Ovary (tissue), 9 donors: ENCODE results near the gene USP25. TPM values are rescaled to one million over a fixed set of nuclear protein-coding genes. Genes with fewer than 3 reads are reported as not detected.

Source experiments
- DNase-seq, 5 donors: peaks; one replicate each; pipeline ENCODE4 v3.0.0-alpha.2; 2019 to 2020
- H3K27ac ChIP-seq, 2 donors: fragments of 200-600 bp; one replicate each; pipeline versions ENCODE4 v1.5.1 to v1.8.0; 2019 to 2022
- H3K27me3 ChIP-seq: fragments of 200-600 bp; one replicate; pipeline ENCODE4 v1.8.0; 2022
- H3K36me3 ChIP-seq: fragments of 200-600 bp; sonication (generic); one replicate; pipeline ENCODE4 v1.5.1; 2019
- H3K4me1 ChIP-seq: one replicate; pipeline ENCODE4 v1.8.1; 2013; ENCODE audit warnings: mild to moderate bottlenecking, moderate library complexity; ENCODE audit not compliant: insufficient read depth
- H3K4me3 ChIP-seq: fragments of 200-600 bp; sonication (generic); one replicate; pipeline ENCODE4 v1.5.1; 2017
- H3K9me3 ChIP-seq, 2 donors: fragments of 200-600 bp in 1 of 2; sonication (generic) in 1 of 2; one replicate each; pipeline versions ENCODE4 v1.5.1 to v1.8.1; 2013 to 2019; ENCODE audit warnings: mild to moderate bottlenecking in 1 of 2, moderate library complexity in 1 of 2
- CTCF ChIP-seq, 3 donors: fragments of 450-650 bp in 2 of 3; fragments of 200-600 bp in 1 of 3; IDR thresholded peaks; one replicate each; pipeline versions ENCODE4 v1.5.1 to v1.8.0; 2016 to 2022; ENCODE audit warnings: antibody characterized with exemption in 3 of 3, mild to moderate bottlenecking in 1 of 3
- EP300 ChIP-seq: sonication (generic); formaldehyde crosslinking; IDR thresholded peaks from one replicate; pipeline ENCODE4 v1.6.1; 2017; ENCODE audit warnings: antibody characterized with exemption
- POLR2A ChIP-seq: fragments of 450-650 bp; IDR thresholded peaks from one replicate; pipeline ENCODE4 v1.6.1; 2017; ENCODE audit warnings: antibody characterized with exemption, mild to moderate bottlenecking, moderate library complexity
- WGBS, 3 donors: extraction: QIAGEN DNeasy Blood & Tissue Kit in 1 of 3; methylation state at CpG; one replicate each; pipeline versions ENCODE4 v1.1.5 to v1.1.7; 2013 to 2017; 5-methylcytosine and 5-hydroxymethylcytosine counted together
- intact Hi-C, 4 donors: fragments of 100-400 bp; cut with DNase I; formaldehyde crosslinking; loops; one replicate each; pipeline versions ENCODE4 v1.11.0 to v1.15.1; 2022 to 2023
- polyA plus RNA-seq, 2 donors: library from polyadenylated mRNA; stranded (reverse); fragments of 200-250 nt in 1 of 2; fragments of 350-450 nt in 1 of 2; fragmentation: Illumina TruSeq in 1 of 2; extraction: RNeasy Lipid Tissue Mini Kit (QIAGEN cat#74804) in 1 of 2; gene quantifications; one replicate each; pipeline ENCODE4 v1.2.3, GENCODE V29; 2013 to 2014
- total RNA-seq, 7 donors: library from RNA; depleted of rRNA in 2 of 7; stranded (reverse); fragments of >200 nt in 2 of 7; fragmentation: NEBNext Ultra II Directional in 3 of 7; extraction: Animal tissue kit (Norgen Biotek cat#: 25700) in 3 of 7; gene quantifications; one replicate each; pipeline versions ENCODE4 v1.1.0 to v1.2.4, GENCODE V29; 2016 to 2023
- donor health status: DM: no; HTN: no; CAD: no; lungs with moderate emphysema.
- donor health status: DM: no; HTN: no; CAD: no.
- donor health status: Bipolar disorder and iron deficiency.
- donor health status: DM: yes; HTN: yes; CAD: no.
- donor health status: DM: no; HTN: no; CAD: no.
- donor health status: DM: yes; HTN: yes; CAD: no.

USP25 gene
- total and polyA plus RNA-seq, 9 donors = 11.9 to 40.8 (median 34.9) TPM

- 76 to 81% (median 79%) methylated on average over 4 of the region's 4 CpGs for WGBS, 3 donors
- H3K9me3 ChIP-seq = no peaks in the 10 kb centered on the region
- no peak for DNase-seq
- H3K4me1 ChIP-seq = peaks cover 16% of the 10 kb centered on the region
- no peak overlapping the region for H3K4me3 ChIP-seq
- TF ChIP-seq CTCF (IDR thresholded peaks at IDR 0.05) = no peak
- TF ChIP-seq EP300 = no peak
- no peak for TF ChIP-seq POLR2A
- no peaks in the 10 kb centered on the region for H3K27me3 ChIP-seq
- H3K36me3 ChIP-seq = no peaks in the 10 kb centered on the region
- intact Hi-C loops = no loop called here
- no peak overlapping the region for H3K27ac ChIP-seq
Measured at GRCh38 chr21:15742052-15742670, 12.4 kb downstream of the USP25 start.

- H3K36me3 ChIP-seq = no peaks in the 10 kb centered on the region
- no peaks in the 10 kb centered on the region for H3K9me3 ChIP-seq
- no peak for DNase-seq
- no peaks in the 10 kb centered on the region for H3K27me3 ChIP-seq
- WGBS, 3 donors = 93 to 98% (median 98%) methylated on average over 13 of the region's 13 CpGs
- no peak overlapping the region for H3K4me3 ChIP-seq
- TF ChIP-seq CTCF (IDR thresholded peaks at IDR 0.05) (no peak), POLR2A (no peak)
- peaks cover 16% of the 10 kb centered on the region for H3K4me1 ChIP-seq
- H3K27ac ChIP-seq = no peak overlapping the region
- intact Hi-C loops = no loop called here
Measured at GRCh38 chr21:15742694-15743093, 12.9 kb downstream of the USP25 start.

GRCh38 chr21:15743593-15743992 lies 13.8 kb downstream of the USP25 start:
- Histone ChIP-seq H3K27ac (no peak overlapping the region), H3K9me3 (no peaks in the 10 kb centered on the region), H3K4me1 (peaks cover 16% of the 10 kb centered on the region), H3K27me3 (no peaks in the 10 kb centered on the region), H3K36me3 (no peaks in the 10 kb centered on the region), H3K4me3 (no peak overlapping the region)
- no peak for DNase-seq
- no peak for TF ChIP-seq EP300
- no peak for TF ChIP-seq CTCF (IDR thresholded peaks at IDR 0.05)
- TF ChIP-seq POLR2A = no peak
- intact Hi-C loops = no loop called here
- 95 to 99% (median 98%) methylated on average over 4 of the region's 4 CpGs for WGBS, 3 donors

GRCh38 chr21:15744926-15745325 lies 15.1 kb downstream of the USP25 start:
- intact Hi-C loops = no loop called here
- no peak overlapping the region for H3K4me3 ChIP-seq
- TF ChIP-seq EP300 (no peak), CTCF (IDR thresholded peaks at IDR 0.05) (no peak), POLR2A (no peak)
- no peak overlapping the region for H3K27ac ChIP-seq
- H3K36me3 ChIP-seq = no peaks in the 10 kb centered on the region
- DNase-seq = no peak
- 64 to 70% (median 65%) methylated on average over 4 of the region's 4 CpGs for WGBS, 3 donors
- peaks cover 18% of the 10 kb centered on the region for H3K4me1 ChIP-seq
- no peaks in the 10 kb centered on the region for H3K27me3 ChIP-seq
- H3K9me3 ChIP-seq = no peaks in the 10 kb centered on the region
